ENCODE results near the gene NUP50. TPM values are rescaled to one million over a fixed set of nuclear protein-coding genes. Genes with fewer than 3 reads are reported as not detected.

NUP50 gene
- total RNA-seq, 2 donors from 2014 or later = 152 to 159 TPM

DNA sequence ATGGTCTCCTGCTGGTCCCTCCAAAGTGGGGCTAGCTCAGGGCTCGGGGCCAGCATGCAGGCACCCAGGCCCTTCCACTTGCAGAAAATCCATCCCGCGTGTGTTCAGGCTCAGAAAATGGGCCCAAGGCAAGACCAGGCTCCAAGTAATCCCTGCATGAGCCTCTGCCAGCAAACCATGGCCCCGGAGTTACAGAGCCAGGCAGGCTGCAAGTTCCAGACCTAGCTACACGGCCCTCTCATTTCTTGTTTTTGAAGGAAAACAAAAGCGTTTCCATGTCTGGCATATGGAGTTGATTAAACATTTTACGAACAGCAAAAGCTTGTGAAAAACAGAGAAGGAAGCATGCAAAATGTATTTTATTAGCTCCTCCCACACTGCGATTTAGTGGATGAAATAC is 47.3 kb downstream of the NUP50 start:
- Mint-ChIP-seq H3K36me3 (no peaks in the 10 kb centered on the region), H3K9me3 (no peaks in the 10 kb centered on the region), H3K27ac (peak overlapping the region in 1 of 2 donors; percentile 20)
- DNase-seq (ENCODE audit: low spot score in 2 of 2) (no peak), ATAC-seq (no peak)

DNA sequence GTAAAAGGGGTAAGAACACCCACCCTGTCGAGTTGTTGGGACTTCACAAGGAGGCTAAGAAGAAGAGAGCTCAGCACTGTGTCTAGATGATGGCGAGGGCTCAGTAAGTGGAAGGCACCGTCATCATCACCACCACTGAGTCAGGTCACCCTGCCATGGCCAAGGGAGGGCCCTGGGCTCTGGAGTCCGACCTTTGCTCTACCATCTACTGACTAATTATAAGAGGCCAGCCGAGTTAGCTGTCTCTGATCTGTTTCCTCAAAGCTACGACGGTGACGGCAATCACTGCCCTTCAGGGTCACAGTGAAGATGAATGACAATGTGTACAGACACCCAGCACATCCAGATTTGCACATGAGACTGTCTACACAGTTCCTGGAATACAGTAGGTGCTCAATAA is 47.7 kb downstream of the NUP50 start:
- peak overlapping the region in 1 of 2 donors; percentile 20 for H3K27ac Mint-ChIP-seq
- no peaks in the 10 kb centered on the region for H3K9me3 Mint-ChIP-seq
- H3K36me3 Mint-ChIP-seq = no peaks in the 10 kb centered on the region
- ATAC-seq = no peak
- DNase-seq (ENCODE audit: low spot score in 2 of 2) = no peak

DNA sequence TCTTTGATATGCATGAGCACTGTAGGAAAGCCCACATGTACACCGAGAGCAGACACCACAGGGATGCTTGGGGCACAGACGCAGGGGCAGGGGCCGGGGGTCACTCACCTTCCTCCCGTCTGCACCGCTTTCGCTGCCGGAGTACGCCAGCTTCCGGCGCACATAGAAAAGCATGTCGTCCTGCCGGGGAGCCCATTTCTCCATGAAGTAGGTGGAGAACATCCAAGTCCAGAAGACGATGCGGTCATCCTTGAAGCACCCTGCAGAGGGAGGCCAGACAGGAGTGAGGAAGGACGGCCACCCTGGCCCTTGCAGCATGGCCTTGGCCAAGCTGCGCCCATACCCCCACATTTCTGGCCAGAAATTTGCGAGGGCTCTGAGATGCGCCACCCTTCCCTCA is 48.1 kb downstream of the NUP50 start:
- H3K36me3 Mint-ChIP-seq = no peaks in the 10 kb centered on the region
- ATAC-seq (no peak), DNase-seq (ENCODE audit: low spot score in 2 of 2) (no peak)
- no peaks in the 10 kb centered on the region for H3K9me3 Mint-ChIP-seq
- peak overlapping the region in 1 of 2 donors; percentile 20 for H3K27ac Mint-ChIP-seq

DNA sequence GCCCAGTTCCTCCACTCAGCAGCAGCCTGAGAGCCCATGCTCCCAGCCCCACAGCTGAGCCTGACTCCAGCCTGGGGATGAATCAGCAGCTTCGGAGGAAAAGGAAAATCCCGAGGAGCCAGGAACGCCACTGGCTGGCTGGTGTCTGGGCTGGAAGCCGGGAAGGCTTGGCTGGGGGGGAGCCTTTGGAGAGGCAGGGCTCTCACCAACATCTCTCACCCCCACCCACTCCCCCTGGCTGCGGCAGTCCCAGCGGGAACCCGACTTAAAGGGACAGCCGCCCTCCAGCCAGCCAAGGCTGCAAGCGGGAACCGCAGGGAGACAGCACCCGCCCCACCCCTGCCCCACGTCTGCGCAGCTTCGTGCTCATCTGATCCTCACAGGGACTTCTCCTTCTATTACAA is 48.6 kb downstream of the NUP50 start:
- Mint-ChIP-seq H3K27ac (no peak overlapping the region), H3K9me3 (no peaks in the 10 kb centered on the region), H3K36me3 (no peaks in the 10 kb centered on the region)
- no peak for ATAC-seq
- no peak for DNase-seq (ENCODE audit: low spot score in 2 of 2)

DNA sequence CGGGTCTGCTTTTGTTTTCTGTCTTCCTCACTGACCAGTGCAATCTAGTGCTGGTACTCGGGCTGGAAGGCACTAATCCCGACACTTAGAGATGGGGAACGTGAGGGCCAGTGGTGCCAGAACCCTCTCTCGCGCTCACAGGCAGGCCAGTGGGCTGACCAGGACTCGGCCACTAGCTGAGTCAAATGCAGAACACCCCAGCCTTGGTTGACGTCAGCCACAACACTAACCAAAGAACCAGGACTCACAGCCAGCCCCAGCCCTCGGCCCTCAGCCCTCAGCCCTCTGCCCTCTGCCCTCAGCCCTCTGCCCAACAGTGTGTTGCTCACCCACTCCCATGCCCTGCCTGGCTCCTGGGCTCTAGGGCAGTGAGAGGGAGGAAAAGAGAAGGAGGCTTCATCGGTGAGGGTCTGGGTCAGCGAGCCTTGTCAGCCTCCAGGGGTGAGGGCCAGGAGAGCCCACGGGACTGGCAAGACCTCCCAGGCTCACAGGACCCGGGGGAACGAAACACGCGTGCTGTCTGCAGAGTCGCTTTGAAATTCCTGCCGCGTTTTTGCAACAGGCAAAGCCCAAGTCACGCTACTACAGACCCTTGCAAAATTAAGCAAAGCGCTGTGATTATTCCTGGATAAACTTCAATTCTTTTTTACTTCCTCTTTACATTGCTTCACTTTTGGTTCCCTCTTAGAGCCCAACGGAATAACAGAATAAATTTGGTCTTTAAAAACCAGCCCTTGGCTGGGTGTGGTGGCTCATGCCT is 49.4 kb downstream of the NUP50 start:
- Mint-ChIP-seq H3K36me3 (no peaks in the 10 kb centered on the region), H3K27ac (peak overlapping the region in 1 of 2 donors; percentile 72), H3K9me3 (no peaks in the 10 kb centered on the region)
- ATAC-seq (no peak), DNase-seq (ENCODE audit: low spot score in 2 of 2) (no peak)

DNA sequence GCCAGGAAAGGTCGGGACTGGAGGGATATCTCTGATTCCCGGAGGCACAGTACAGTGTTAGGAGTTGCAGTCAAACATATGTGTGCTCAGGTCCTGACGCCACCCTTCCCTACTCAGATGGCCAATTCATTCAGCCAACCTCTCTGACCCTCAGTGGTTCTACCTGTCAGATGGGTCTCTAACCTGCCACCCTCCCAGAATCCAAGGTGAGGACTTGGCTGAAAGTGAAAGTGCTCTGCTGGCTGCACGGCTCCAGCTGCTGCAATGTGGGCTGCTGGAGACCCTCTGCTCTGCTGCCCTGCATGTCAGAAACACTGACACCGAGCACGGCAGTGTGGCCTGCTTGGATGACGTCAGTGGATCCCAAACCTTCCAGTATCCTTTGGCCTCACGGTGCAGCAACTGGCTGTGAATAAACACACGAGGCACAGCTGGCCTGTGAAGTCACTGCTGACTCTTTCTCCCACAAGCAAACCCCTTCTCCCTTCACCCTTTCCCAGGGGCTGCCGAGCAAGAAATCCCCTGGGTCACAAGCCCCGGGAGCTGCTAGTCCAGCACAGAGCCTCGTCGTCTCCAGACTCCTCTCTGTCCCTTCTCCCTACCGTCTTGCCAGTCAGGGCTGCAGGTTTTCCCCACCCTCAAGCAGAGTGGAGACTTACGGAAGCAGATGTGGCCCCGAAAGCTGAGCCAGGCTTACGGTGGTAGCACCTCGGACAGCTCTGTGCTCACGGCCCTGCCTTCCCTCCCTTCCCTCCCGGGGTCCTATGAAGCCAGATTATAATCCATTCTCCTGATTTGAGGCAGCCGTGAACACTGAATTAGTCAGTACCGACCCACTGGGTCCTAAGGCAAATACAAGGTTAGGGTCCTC is 52.6 kb downstream of the NUP50 start:
- no peak overlapping the region for H3K27ac Mint-ChIP-seq
- H3K9me3 Mint-ChIP-seq = no peaks in the 10 kb centered on the region
- ATAC-seq (no peak), DNase-seq (ENCODE audit: low spot score in 2 of 2) (no peak)
- no peaks in the 10 kb centered on the region for H3K36me3 Mint-ChIP-seq

DNA sequence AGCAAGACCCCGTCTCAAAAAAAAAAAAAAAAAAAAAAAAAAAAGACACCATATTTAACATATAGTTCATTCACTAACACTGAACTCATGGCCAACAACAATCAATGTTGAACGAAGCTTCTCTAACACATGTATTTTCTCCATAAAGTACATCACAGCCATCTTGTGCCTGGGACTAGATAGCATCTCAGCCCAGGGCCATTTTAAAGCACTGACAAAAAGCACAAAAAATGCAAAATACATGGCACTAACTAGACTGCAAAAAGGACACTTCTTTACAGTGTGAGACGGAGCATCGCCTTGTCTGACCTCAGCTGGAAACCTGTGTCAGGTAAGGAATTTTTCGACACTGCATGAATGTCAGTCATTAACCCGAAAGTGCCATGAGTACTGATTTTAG is 53.6 kb downstream of the NUP50 start:
- no peaks in the 10 kb centered on the region for H3K36me3 Mint-ChIP-seq
- ATAC-seq (no peak), DNase-seq (ENCODE audit: low spot score in 2 of 2) (no peak)
- H3K9me3 Mint-ChIP-seq = no peaks in the 10 kb centered on the region
- no peak overlapping the region for H3K27ac Mint-ChIP-seq

DNA sequence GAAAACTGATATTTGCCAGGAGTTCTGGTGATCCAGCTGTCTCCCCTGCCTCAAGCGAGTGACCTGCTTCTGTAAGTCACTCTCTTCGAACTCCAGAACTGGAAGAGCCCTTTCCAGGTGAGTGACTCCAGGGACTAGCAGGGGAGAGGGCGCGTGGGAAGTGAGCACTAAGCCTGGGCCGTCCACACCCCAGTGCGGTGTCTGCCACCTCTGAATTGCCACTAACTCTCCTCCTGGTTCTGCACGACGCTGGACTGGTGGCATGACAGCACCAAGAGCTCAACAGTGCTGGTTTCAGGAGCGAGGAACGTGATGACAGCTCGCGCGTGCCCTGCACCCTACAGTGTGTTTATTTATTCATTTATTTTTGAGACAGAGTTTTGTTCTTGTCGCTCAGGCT is 54.1 kb downstream of the NUP50 start:
- H3K9me3 Mint-ChIP-seq = no peaks in the 10 kb centered on the region
- no peak for ATAC-seq
- no peak overlapping the region for H3K27ac Mint-ChIP-seq
- DNase-seq (ENCODE audit: low spot score in 2 of 2) = no peak
- no peaks in the 10 kb centered on the region for H3K36me3 Mint-ChIP-seq

DNA sequence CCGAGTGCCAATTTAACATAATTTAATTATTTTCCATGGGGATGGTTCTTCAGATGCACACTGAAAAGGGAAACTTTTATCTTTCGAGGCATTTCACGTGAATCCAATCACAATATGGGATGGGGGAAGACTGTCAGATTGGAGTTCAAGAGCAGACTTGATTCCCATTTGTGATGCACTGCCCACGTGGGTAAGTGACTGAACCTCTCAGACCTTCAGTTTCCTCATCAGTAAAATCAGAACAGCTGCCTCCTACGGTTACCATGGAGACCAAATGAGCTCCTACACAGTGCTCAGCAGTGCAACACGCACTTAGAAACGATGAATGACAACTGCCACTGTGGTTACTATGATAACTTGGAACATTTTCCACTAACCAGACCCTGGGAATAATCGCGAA is 55.3 kb downstream of the NUP50 start:
- peak in 1 of 2 donors; percentile 46 for DNase-seq (ENCODE audit: low spot score in 2 of 2)
- no peaks in the 10 kb centered on the region for H3K36me3 Mint-ChIP-seq
- H3K27ac Mint-ChIP-seq = peak overlapping the region in 1 of 2 donors; percentile 96
- peak; percentile 97 to 100 for ATAC-seq
- no peaks in the 10 kb centered on the region for H3K9me3 Mint-ChIP-seq

DNA sequence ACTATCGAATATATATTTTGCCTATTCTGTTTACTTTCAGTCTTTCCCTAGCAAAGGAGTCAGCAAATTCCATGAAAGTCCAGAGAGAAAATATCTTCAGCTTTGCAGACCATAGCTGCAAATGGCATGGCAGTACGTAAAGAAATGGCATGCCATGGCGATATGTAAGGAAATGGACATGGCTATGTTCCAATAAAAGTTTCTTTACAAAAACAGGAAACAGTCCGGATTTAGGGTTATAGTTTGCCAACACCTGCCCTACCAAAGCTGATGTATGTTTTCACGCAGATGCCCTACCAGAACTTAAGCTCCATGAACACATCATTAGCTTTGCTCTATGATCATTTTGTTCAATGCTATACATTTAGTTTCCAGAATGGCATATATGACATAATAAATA is 57.5 kb downstream of the NUP50 start:
- H3K27ac Mint-ChIP-seq = no peak overlapping the region
- no peaks in the 10 kb centered on the region for H3K36me3 Mint-ChIP-seq
- H3K9me3 Mint-ChIP-seq = no peaks in the 10 kb centered on the region
- DNase-seq (ENCODE audit: low spot score in 2 of 2) (no peak), ATAC-seq (no peak)

DNA sequence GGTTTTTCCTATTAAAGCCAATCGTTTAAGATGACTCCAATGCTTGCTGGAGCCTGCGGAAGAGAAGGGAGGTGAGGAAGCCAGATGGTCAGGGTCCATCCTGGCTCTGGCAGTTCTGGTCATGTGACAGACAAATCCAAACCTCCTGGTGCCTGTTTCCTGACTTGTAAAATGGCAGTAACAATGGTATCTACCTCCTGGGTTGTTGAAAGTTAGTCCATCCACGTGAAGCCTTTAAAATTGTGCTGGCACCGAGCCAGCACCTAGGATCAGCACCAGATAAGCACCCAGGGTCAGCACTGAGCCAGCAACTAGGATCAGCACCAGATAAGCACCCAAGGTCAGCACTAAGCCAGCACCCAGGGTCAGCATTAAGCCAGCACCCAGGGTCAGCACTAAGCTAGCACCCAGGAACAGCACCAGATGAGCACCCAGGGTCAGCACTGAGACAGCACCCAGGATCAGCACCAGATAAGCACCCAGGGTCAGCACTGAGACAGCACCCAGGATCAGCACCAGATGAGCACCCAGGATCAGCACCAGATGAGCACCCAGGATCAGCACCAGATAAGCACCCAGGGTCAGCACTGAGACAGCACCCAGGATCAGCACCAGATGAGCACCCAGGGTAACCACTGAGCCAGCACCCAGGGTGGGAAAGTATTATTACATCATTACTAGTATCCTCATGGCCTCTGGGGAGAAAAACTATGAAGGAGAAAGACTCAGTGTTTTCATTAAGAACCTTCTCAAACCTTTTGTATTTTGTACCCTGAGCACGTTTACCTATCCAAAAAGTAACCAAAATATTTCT is 59.8 kb downstream of the NUP50 start:
- no peak for ATAC-seq
- H3K27ac Mint-ChIP-seq = no peak overlapping the region
- no peaks in the 10 kb centered on the region for H3K36me3 Mint-ChIP-seq
- no peaks in the 10 kb centered on the region for H3K9me3 Mint-ChIP-seq
- DNase-seq (ENCODE audit: low spot score in 2 of 2) = no peak

DNA sequence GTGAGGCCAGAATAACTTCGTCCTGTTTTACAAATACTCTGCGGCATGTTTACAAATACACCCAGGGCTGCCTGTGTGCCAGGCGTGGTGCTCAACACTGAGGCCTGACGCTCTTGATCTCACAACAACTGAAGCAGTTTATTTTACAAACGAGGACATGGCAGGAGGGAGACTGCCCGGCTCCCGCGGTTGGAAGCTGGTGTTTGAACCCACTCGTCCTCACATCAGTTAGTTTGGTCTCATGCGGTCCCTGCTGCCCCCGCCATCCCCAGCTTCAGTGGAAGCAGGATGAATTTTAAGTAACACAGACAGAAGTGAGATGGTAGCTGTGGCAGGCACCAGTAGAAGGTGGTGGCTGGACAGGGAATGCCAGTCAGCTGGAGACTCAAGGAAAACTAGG is 60.6 kb downstream of the NUP50 start:
- H3K27ac Mint-ChIP-seq = peak overlapping the region in 1 of 2 donors; percentile 57
- no peak for ATAC-seq
- H3K9me3 Mint-ChIP-seq = no peaks in the 10 kb centered on the region
- DNase-seq (ENCODE audit: low spot score in 2 of 2) = no peak
- H3K36me3 Mint-ChIP-seq = no peaks in the 10 kb centered on the region

DNA sequence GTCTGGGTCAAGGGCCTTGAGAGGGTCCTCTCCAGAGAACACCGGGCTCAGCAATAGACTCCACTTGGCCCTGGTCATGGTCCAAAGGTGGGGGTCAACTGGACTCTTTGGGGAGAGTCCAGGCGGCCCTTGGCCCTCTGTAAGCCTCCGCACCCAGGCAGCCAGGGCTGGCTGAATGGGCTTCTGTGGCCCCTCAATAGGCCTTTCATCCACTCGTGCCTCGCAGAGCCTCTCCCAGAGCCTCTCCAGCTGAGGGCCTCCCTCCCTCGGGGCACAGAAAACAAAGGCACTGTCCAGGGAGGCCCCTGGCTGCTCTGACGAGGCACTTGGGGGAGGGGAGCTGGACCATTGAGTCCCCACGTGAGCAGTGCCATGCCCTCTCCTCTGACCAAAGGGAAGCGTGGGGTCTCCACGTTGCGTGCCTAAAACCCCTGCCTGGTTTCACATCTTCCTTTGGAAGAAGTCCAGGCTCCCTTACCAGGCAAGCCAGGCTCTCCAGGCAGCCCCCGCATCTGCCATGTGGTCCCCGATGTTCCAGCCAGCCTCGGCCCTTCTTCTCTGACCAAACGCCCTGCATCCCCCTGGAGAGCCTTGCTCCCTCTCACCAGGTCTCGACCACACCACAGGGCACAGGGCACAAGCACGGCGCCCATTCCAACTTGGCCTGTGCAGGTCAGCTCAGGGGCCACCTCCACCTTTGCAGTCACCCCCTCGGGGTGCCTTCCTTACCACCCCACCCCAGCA is 61.4 kb downstream of the NUP50 start:
- DNase-seq (ENCODE audit: low spot score in 2 of 2) (no peak), ATAC-seq (no peak)
- peak overlapping the region in 1 of 2 donors; percentile 44 for H3K27ac Mint-ChIP-seq
- no peaks in the 10 kb centered on the region for H3K36me3 Mint-ChIP-seq
- H3K9me3 Mint-ChIP-seq = no peaks in the 10 kb centered on the region

DNA sequence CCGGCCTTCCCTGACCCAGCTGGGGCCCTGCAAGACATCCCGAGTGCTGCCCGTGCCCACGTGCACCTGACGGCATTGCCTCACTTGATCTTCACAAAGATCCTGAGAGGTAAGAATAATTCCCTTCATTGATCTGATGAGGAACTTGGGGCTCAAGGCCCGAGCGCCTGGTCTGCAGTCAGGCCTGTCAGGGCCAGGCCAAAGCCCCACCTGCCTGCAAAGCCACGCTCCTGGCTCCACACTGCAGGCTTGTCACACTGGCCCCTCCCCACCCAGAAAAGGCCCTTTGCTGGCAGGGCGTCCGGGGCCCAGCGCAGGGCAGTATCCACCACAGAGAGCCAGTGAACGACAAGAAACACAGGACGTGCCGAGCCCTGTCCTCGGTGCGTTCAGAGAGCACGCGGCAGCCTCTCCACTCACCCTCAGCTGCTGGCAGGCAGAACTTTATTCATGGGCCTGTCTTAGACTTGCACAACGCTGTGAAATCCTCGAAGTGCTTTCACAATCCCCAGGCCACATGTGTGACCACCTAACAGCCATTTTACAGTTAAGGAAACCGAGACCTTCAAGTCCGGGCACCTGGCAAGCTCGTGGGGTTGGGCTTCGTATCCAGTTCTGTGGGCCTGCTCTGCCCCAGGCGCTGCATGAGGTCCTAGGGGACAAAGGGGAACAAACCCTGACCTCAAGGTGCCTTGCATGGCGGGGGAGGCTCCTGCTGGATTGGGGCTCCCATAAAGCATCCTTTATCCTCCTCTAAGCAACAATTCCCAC is 62.2 kb downstream of the NUP50 start:
- no peak for ATAC-seq
- peak overlapping the region in 1 of 2 donors; percentile 44 for H3K27ac Mint-ChIP-seq
- H3K9me3 Mint-ChIP-seq = no peaks in the 10 kb centered on the region
- H3K36me3 Mint-ChIP-seq = no peaks in the 10 kb centered on the region
- no peak for DNase-seq (ENCODE audit: low spot score in 2 of 2)

DNA sequence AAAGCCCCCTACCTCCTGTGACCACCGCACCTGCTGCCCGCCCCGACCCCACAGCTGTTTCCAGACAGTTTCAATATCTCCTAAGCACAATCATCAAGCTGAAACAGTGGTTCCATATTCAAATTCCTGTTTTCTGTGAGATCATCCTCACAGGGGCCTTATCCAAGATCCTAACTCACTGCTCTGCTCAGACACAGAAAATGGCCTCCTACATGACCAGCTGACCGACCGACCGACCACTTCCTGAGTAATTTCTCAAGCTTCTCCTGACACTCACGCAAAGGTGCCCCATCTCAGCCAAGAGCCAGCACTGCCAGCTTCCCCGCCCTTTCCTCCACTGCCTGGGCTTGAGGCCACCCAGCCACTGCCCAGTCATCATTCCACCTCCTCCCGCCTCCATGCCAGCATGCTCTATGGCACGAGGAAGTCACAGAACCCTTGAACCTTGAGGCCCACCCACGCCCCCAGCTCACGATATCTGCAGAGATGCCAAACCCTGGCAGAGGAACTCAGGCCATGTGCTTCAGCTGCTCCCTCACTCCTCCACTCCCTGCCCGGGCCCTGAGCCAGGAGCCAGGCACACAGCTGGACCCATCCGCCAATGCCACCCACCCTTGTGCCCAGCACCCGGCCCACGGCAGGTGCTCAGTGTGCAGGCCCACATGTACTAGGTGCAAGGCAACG is 62.9 kb downstream of the NUP50 start:
- no peak overlapping the region for H3K27ac Mint-ChIP-seq
- no peaks in the 10 kb centered on the region for H3K9me3 Mint-ChIP-seq
- H3K36me3 Mint-ChIP-seq = no peaks in the 10 kb centered on the region
- ATAC-seq (no peak), DNase-seq (ENCODE audit: low spot score in 2 of 2) (no peak)

All from activated naive CD4-positive, alpha-beta T cell treated with anti-CD3 and anti-CD28 coated beads, Interleukin-2, amount 50 U/mL, for 72 hours (primary cell).